Activated CD4-positive, alpha-beta T cell treated with anti-CD3 and anti-CD28 coated beads, Interleukin-2, Interleukin-6, amounts not matched to agents 100 ng/mL and 50 ng/mL, durations not matched to agents 16 hours and 8 hours (primary cell): ENCODE results near the gene LYST.
A peak's percentile ranks its signal among the peaks of the same experiment; 100 is the strongest.

Experiments used
- DNase-seq: peaks from one replicate; pipeline ENCODE4 v3.0.0-alpha.2; 2020

LYST gene

DNA sequence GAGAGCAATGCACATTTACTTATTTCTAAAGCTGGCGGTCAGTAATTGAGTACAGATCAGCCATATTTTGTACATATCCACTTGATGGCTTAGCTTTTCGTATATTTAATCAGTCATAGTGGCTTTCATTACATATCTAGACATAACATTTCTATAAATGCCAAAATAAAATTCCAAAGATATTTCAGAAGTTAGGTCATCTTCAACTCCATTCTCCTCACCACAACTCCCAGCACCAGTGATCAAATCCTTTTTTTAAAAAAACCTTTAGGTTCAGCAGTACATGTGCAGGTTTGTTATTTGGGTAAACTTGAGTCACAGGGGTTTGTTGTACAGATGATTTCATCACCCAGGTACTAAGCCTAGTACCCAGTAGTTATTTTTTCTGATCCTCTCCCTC, 163.2 kb downstream of the LYST start:
- DNase-seq, result no peak

DNA sequence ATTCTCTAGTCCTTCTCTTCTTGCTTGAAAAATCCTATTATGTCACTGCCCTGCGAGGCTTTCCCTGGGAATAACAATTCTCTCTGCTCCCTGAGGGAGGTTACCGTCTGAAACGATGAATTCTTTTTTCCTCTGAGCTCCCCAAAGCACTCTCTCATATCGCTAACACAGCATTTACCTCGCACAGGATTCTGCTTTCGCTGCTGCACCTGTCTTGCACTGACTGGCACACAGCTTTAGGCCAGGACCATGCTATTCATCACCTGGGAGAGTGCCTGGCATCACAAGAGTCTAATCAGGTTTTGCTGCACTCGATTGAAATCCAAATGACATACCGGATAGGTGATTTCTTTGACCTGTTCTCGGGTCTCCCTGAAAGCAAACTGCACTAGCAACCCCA, 164.3 kb downstream of the LYST start:
- DNase-seq, result no peak

DNA sequence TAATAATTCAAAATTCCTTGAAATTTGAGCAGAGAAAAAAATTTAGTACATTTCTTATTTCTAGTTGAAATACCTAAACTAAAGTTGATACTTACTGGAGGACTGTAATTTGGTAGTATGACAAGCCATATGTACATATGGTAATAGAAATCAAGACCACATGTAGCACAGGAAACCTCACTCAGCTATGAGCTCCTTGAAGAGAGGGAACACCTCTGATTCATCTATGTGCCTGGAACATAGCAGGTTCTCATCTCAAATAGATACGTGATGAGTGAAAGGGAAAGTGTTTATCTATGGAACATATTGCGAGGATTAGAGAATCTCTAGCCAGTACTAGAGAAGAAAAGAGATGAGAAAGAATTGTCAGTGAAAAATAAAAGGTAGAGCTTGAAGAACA, 169.2 kb downstream of the LYST start:
- DNase-seq, result peak; percentile 73

DNA sequence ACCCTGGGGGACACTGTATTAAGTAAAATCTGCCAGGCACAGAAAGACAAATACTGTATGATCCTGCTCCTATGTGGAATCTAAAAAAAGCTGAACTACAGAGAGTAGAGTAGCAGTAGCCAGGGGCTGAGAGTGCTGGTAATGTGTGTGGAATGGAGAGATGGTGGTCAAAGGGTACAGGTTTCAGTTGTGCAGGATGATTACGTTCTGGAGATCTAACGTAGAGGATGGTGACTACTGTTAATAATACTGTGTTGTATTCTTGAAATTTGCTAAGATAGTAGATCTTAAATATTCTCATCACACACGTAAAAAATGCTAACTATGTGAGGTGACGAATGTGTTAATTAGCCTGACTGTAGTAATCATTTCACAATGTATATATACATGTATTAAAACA, 177.3 kb downstream of the LYST start:
- no peak for DNase-seq

DNA sequence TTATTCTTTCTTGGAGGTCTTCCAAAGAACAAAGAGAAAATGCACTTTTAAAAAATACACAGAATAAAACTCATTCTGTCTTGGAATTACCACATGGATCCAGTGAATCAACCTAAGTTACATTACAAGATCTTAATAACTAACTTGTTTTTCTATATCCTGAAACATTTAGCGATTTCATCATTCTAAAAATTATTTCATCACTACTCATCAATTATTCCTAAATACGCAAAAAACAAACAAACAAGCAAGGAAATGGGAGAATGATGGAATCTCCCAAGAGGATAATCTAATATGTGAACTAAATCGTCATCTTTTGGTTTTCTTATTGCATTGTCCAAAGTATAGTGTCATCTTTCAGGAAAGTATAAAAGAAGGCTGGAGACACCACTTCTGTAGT, 178.6 kb downstream of the LYST start:
- no peak for DNase-seq

DNA sequence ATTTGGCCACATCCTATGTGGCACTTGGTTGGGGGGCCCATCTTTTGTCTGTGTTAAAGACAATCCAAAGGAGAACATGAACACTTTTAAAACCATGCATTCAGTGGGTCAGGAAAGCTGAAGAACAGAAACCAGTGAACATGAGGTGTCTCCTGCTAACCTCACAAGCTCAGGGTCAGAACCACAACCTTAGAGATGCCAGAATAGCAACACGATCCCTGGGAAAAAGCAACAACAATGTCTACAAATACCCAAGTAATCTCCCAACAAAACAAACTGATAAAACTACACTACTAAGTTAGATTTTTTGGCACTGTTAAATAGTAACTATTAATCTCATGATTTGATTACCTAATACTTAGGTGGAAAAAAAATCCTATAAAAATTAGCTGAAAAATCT, 183.1 kb downstream of the LYST start:
- no peak for DNase-seq

DNA sequence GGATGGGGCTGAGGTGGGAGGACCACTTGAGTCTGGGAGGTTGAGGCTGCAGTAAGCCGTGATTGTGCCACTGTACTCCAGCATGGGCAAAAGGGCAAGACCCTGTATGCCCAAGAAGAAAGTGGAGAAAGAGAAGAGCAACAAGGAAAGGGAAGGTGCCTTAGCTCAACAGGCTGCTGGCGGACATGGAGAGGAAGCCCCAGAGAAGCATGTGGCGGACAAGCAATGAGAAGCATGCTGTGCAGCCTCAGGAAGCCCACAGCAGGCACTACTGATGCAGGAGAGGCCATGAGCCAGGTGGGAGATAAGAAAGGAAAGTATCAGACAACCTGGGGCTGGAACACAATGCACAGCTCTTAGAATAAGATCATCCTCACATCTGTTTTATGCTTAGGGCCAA, 184.5 kb downstream of the LYST start:
- DNase-seq, result no peak

DNA sequence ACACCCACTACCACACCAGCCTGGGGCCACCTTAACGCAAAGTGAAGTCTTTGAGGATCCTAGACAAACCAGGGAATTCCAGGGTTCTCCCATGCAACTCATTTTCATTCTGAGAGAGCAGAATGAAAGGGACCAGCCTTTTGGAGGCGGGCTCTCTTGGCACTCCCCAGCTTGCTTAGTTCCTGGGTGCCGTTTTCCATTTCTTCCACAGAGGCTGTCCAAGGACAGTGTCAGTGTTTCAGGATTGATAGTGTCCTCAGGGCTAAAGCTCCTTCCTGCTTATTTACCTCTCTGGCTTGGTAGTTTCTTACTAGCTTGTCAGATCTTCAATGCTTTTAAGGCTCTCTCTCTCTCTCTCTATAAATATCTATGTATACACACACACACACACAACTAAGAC, 187.1 kb downstream of the LYST start:
- no peak for DNase-seq

DNA sequence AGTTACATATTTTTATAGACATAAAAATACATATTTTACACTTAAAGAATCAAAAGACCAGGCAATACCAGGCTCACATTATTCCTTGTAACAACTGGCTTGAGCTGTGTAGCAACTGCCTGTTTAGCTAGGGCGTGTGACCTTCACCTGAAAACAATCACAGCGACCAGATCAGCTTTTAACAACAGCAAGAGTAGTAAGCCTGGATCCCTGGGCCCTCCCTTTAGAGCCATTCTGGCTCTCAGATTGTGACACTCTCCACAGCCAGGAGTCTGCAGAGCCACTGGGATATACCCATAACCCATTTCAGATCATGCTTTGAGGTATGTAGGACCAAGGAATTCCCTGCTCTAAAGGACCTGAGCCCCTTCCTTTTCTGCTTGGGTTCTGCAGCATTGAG, 187.7 kb downstream of the LYST start:
- no peak for DNase-seq

DNA sequence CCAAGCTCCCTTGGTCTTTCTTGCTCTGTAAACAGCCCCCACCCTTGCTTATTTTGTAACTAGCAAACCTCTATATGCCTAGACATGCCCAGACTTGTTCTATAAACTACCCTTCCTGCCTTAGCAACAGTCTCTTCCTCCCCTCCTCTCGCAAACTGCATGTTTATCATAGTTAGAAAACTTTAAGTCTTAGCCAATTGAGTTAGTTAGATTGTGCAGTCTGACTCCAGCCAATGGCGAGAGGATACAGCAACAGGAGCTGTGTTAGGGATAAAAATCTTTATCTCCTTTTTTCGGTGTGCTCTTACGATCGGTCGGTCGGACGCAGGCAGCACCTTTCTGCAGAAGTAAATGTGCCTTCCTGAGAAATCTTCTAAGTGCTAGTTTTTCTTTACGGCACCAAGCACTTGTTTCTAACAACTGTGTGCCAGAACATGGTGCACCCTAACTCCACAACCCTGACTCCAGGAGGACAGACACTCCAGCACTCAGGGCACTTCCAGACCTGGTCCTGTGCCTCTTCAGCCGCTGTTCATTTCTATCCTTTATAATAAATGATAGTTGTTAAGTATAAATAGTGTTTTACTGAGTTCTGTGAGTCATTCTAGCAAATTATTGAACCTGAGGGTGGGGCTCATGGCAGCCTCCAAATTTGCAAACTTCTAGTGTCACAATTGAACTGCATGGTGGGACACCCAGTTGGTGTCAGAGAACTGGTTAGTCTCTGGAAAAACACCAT, 191.4 kb downstream of the LYST start:
- DNase-seq, result no peak

DNA sequence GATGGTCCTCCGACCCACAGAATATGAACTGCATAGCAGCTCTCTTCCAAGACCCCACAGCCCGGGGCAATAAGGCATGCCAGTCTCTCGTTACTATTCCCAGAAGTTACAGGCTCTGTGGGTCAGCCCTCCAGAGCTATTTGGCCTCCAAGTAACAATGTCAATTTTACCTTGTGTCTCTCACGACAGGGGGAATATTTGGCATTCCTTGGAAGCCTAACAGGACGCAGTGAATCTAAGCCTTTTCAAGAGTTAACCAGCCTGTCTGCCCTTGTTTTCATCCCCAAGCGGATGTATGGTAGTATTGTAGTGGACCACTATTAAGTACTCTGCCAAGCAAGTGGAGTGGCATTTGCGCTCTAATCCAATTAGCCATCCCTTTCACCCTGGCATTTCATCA, 192.7 kb downstream of the LYST start:
- no peak for DNase-seq

DNA sequence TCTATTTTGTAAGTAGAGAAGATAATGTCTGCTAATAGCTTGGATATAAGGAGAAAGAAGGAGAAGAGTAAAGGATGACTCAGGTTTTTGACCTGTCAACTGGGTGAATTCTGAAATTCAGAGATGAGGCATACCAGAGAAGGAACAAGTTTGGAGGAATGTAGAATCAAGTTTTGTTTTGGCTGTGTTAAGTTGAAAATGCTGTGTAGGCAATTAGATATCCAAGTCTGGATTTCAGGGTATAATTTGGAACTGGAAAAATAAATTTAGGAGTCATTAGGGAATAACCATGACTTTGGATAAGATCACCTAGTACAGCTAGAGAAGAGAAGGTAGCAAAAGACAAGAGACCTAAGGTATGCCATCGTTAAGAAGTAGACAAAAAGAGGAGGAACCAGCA, 194.7 kb downstream of the LYST start:
- no peak for DNase-seq

DNA sequence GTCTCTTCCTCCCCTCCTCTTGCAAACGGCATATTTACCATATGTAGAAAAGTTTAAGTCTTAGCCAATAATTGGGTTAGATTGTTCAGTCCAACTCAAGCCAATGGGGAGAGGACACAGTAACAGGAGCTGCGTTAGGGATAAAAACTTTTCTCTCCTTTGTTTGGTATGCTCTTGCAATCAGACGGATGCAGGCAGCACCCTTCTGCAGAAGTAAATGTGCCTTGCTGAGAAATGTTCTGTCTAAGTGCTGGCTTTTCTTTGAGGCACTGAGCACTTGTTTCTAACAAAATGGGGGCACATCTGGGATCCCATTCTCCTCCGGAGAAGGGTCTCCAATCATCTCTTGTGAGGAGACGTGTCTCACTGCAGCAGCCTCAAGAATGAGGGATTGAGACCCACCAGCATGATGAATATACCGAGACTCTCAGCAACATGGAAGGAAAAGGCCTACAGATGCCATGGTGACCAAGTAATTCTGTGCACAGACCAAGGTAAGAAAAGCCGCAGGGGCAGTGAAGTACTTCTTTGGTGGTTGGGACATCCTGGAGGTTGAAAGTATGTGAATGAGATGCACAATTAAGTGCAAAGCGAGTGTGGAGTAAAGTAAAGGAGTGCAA, 196.4 kb downstream of the LYST start:
- DNase-seq, result no peak

DNA sequence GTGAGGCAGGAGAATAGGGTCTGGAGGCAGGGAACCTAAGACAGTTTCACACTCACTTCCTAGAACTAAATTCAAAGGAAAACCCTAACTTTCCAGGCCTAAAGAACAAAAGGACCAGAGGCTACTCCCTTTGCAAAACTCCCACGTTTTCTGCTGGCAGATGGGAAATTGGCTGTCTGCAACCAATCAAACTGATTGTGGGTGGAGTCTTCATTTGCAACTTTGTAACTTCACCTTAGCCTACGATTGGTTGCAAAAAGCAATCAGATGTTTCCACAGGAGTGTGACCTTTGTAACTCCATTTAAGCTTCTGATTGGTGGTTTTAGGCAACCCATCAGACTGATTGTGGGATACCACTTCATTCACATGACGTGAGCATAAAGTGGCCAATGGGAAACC, 197.4 kb downstream of the LYST start:
- no peak for DNase-seq

DNA sequence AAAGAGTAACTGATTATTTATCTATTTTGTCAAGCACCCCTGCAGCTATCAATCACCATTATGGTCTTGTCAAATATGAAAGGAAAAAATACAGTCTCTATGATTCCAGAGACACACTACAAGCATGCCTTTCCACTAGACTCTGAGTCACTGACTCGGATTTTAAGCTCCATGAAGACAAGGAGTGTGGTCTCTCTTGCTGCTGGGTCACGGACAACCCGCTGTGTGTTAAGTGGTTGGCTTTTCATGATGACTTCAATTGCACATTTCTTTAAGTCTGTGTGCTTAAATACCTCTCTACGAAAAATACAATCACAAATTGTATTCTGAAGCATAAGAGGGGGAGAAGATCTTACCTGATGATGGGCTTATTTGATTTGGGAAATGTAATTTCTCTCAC, 203.1 kb downstream of the LYST start:
- DNase-seq, result no peak

DNA sequence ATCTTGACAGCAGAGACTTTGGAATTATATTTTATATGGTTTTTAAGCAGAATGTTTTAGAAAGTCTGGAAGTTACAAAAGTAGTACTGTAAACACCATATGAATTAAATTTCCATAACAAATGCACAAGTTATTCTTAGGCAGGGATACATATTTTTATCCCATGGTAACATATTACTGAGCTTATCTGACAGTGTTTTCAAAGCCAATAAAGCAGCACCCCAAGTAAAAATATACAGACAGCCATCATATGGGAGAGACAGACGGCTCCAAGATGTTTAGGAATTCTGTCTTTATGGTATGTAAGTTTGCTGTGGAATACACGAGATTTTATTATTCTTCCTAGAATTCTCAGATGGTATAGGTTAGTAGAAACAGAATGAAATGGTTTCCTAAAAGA, 205.1 kb downstream of the LYST start:
- no peak for DNase-seq

DNA sequence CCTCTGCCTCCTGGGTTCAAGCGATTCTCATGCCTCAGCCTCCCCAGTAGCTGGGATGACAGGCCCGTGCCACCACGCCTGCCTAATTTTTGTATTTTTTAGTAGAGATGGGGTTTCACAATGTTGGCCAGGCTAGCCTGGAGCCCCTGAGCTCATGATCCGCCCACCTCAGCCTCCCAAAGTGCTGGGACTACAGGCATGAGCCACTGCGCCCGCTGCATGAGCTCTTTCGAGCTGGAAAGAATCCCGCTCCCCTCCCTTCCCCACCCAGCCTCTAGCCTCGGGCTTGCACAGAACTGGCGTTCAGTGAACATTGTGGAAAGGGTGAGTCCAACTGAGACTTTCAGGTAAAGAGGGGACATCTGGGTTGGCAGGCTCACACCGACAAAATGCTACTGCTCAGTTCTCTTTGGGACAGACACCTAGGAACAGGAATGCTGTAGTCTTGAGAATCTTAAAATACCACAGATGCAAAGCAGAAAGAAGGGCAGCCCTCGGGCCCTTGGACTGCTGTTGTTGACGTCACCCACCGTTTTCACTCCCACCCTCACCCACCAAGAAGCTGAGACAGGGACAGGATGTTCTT, 207.4 kb downstream of the LYST start:
- DNase-seq, result no peak

DNA sequence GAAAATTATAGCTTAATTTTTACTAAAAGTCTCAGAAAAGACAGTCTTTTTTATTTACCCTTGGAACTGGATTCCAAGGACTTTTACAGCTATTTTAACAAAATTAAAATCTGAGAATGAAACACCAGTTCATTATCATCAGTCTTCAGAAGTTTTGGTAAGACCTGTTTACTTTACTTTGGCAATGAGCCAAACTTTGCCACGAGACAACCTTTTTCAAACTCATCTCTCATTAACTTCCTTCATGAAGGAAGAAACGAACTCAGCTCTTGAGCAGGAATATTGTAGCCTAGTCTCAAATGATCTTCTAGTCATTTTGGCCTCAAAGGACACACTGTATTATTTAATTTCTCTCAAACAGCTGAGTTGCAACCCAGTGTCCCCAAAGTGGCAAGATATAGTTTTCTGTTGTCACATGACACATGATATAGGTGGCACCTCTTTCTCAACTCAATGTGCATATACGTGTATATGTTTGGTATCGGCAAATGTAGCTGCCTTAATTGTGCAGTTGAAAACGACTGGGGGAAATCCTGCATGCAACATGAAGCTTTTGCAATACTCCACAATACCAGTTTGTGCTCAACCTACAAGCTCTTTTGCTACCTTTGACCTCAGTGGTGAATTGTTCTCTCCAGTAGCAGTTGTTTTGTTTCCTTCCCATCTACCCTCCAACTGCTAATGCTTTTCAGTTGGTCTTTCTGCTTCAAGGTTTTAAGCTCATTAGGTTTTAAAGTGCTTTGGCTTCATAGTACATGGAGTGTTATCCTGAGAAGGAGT, 208.8 kb downstream of the LYST start:
- DNase-seq, result no peak

DNA sequence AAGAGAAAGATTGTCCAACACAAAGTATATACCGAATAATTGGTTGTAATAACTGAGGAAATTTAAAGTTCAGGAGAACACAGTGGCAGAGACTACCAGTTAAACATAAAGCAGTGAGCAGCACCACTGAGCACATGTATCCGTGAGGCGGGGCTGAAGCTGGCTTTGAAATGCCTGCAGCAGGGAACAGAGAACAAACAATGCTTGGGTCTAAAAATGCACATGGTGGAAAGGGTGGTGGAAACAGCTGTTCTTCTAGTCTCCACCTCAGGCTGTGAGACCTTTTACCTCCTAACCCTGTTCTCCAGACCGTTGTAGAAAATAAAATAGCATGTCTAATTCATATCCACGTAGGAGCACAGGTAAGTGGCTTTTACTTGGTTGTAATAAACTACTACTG, 209.4 kb downstream of the LYST start:
- no peak for DNase-seq

DNA sequence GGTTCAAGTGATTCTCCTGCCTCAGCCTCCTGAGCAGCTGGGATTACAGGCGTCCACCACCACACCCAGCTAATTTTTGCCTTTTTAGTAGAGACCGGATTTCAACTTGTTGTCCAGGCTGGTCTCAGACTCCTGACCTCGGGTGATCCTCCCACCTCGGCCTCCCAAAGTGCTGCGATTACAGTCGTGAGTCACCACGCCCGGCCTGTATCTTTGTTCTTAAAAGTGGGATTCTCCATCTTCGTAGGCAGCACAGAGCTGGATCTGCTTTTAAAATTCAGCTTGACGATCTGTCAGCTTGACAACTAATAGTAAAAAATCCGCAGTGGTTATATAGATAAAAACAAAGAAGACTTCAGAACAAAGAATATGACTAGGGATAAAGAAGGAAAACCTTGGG, 214.3 kb downstream of the LYST start:
- DNase-seq, result no peak

DNA sequence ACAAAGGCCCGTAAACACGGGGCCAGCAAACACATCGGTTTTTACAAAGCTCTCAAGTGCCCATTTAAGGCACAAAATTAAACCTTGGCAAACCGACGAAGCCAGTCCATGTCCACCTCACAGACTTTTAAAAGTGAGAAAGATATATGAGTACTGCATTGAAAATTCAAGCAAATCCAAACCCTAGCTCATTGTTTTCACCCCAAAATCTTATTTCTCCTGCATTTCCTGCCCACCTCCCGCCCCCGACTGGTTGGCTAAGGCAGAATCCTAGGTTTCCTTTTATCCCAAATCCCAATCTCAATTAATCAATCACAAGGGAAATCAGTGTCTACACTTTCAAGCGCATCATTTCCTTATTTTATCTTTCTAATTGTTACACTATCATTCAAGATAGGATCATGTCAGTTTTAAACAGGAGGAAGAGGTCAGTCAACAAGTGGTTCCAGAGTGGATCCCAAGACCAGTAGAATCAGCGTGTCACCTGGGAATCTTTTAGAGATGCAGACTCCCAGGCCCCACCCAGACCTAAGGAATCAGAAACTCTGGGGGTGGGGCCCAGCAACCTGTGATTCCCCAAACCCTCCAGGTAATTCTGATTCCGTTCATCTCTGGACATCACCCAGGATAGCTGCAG, 215.4 kb downstream of the LYST start:
- DNase-seq, result no peak

DNA sequence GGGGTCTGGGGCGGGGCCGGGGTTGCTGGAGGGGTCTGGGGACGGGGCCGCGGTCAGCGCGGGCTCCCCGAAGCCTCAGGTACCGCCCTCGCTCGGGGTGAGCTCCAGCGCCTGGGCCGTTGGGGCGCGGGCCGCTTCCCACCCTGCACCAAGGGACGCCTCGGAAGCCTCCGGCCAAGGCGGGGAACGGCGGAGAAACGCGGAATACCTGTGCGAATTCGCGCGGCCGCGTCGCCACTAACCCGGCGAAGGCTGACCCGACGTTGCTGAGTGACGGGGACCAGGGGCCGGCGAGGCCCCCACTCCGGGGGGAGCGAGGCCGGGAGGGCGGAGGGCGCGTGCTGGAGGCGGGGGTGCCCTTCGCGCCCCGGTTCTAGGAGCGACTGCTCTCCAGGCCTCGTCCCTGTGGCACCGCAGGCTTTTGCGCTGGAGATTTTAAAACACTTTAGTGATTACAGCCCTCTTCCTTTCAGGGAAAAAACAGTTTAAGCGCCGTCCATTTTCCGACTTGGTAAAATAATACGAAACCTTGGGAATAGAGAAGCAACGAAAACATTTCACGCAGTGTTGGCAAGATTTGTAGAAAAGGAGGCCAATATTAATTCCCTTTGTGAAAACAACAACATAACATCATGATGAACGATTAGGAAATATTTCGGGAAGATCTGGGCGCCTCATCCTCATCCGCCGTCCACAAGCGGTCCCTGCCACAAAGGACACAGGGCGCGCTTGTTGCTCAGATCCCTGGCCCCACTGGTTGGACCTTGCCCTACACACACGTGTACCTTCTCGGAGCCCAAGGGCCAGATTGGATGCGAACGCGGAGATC, 216.2 kb downstream of the LYST start:
- no peak for DNase-seq
